Liver (tissue), 9 donors: ENCODE measurements around the gene UQCRFS1. TPM values are rescaled to one million over a fixed set of nuclear protein-coding genes. Genes with fewer than 3 reads are reported as not detected.
A peak's percentile ranks its signal among the peaks of the same experiment; 100 is the strongest.

Experiments used
- DNase-seq: peaks from one replicate; pipeline ENCODE4 v3.0.0-alpha.2; 2017; ENCODE audit warnings: low spot score
- H3K27ac ChIP-seq, 2 donors: one replicate each; pipeline ENCODE4 v1.7.0; 2013; ENCODE audit warnings: inconsistent platforms in 2 of 2, low read length in 2 of 2, control low read depth in 1 of 2, low read depth in 1 of 2, mild to moderate bottlenecking in 1 of 2
- H3K27me3 ChIP-seq, 4 donors: one replicate each; pipeline versions ENCODE4 v1.6.1 to v1.7.0; 2013; ENCODE audit warnings: low read length in 3 of 4, inconsistent platforms in 1 of 4, mild to moderate bottlenecking in 1 of 4, moderate library complexity in 1 of 4; ENCODE audit not compliant: control insufficient read depth in 4 of 4, insufficient read depth in 4 of 4
- H3K36me3 ChIP-seq, 4 donors: one replicate each; pipeline versions ENCODE4 v1.6.1 to v1.7.0; 2013; ENCODE audit warnings: low read length in 3 of 4, mild to moderate bottlenecking in 3 of 4, low read depth in 1 of 4, moderate library complexity in 1 of 4; ENCODE audit not compliant: control insufficient read depth in 4 of 4, insufficient read depth in 3 of 4
- H3K4me1 ChIP-seq, 4 donors: one replicate each; pipeline versions ENCODE4 v1.6.1 to v1.7.0; 2013; ENCODE audit warnings: low read length in 3 of 4, mild to moderate bottlenecking in 3 of 4, moderate library complexity in 1 of 4; ENCODE audit not compliant: control insufficient read depth in 4 of 4, insufficient read depth in 4 of 4
- H3K4me3 ChIP-seq, 3 donors: one replicate each; pipeline versions ENCODE4 v1.6.1 to v1.7.0; 2013; ENCODE audit warnings: low read length in 3 of 3, control low read depth in 1 of 3, low read depth in 1 of 3, mild to moderate bottlenecking in 1 of 3
- H3K9ac ChIP-seq, 2 donors: one replicate each; pipeline ENCODE4 v1.7.0; 2013; ENCODE audit warnings: low read length in 2 of 2, mild to moderate bottlenecking in 2 of 2, moderate library complexity in 2 of 2, control low read depth in 1 of 2, low read depth in 1 of 2
- H3K9me3 ChIP-seq, 4 donors: one replicate each; pipeline versions ENCODE4 v1.6.1 to v1.7.0; 2013; ENCODE audit warnings: low read length in 3 of 4; ENCODE audit not compliant: control insufficient read depth in 4 of 4
- CTCF ChIP-seq: fragments of 150-350 bp; IDR thresholded peaks from 2 replicates; pipeline ENCODE4 v1.5.1; 2017; ENCODE audit warnings: improper control_type of control experiment, low read depth, low read length; ENCODE audit not compliant: missing input control
- EGR1 ChIP-seq, 2 donors: IDR thresholded peaks; 2 replicates each; pipeline ENCODE4 v1.6.1; 2016 to 2018; ENCODE audit warnings: antibody characterized with exemption in 2 of 2, low read depth in 2 of 2
- FOXA2 ChIP-seq: IDR thresholded peaks from 2 replicates; pipeline ENCODE4 v1.6.1; 2016; ENCODE audit warnings: antibody characterized with exemption
- GABPA ChIP-seq, 2 donors: IDR thresholded peaks in 1 of 2; conservative IDR thresholded peaks in 1 of 2; 2 replicates each; pipeline ENCODE4 v1.6.1; 2016; ENCODE audit warnings: antibody characterized with exemption in 2 of 2, mild to moderate bottlenecking in 1 of 2, moderate library complexity in 1 of 2
- HNF4A ChIP-seq, 2 donors: conservative IDR thresholded peaks; 2 replicates each; pipeline ENCODE4 v1.6.1; 2016; ENCODE audit warnings: antibody characterized with exemption in 2 of 2, mild to moderate bottlenecking in 2 of 2
- HNF4G ChIP-seq: IDR thresholded peaks from 2 replicates; pipeline ENCODE4 v1.6.1; 2016; ENCODE audit warnings: antibody characterized with exemption
- JUND ChIP-seq, 2 donors: IDR thresholded peaks; 2 replicates each; pipeline ENCODE4 v1.6.1; 2016; ENCODE audit warnings: antibody characterized with exemption in 2 of 2
- NR2F2 ChIP-seq: IDR thresholded peaks from 2 replicates; pipeline ENCODE4 v1.6.1; 2016; ENCODE audit warnings: antibody characterized with exemption
- RAD21 ChIP-seq, 2 donors: IDR thresholded peaks; 2 replicates each; pipeline ENCODE4 v1.6.1; 2016; ENCODE audit warnings: antibody characterized with exemption in 2 of 2, mild to moderate bottlenecking in 2 of 2
- RXRA ChIP-seq, 2 donors: IDR thresholded peaks; 2 replicates each; pipeline ENCODE4 v1.6.1; 2017 to 2018; ENCODE audit warnings: antibody characterized with exemption in 2 of 2, mild to moderate bottlenecking in 1 of 2
- TAF1 ChIP-seq: conservative IDR thresholded peaks from 2 replicates; pipeline ENCODE4 v1.6.1; 2016; ENCODE audit warnings: antibody characterized with exemption, mild to moderate bottlenecking
- YY1 ChIP-seq: IDR thresholded peaks from 2 replicates; pipeline ENCODE4 v1.6.1; 2016; ENCODE audit warnings: antibody characterized with exemption, mild to moderate bottlenecking
- WGBS: extraction: QIAGEN DNeasy Blood & Tissue Kit; methylation state at CpG from one replicate; pipeline ENCODE4 v1.1.7; 2013; 5-methylcytosine and 5-hydroxymethylcytosine counted together
- polyA plus RNA-seq, 2 donors: library from polyadenylated mRNA; stranded (reverse) in 1 of 2; unstranded in 1 of 2; fragments of 200-250 nt in 1 of 2; fragments of >200 nt in 1 of 2; fragmentation: Nextera tagmentation in 1 of 2; extraction: Ambion mirVana in 1 of 2; gene quantifications; one replicate each; pipeline versions ENCODE4 v1.2.1 to v1.2.3, GENCODE V29; 2013 to 2015
- total RNA-seq, 2 donors: library from RNA; depleted of rRNA; stranded (reverse); fragments of >200 nt; gene quantifications; one replicate each; pipeline ENCODE4 v1.2.3, GENCODE V29; 2014
- TF ChIP-seq, protein P1 (sequence below): IDR thresholded peaks from 2 replicates; pipeline ENCODE4 v1.6.1; 2016; ENCODE audit warnings: antibody characterized with exemption
- TF ChIP-seq, protein P2 (sequence below): IDR thresholded peaks from 2 replicates; pipeline ENCODE4 v1.6.1; 2016; ENCODE audit warnings: antibody characterized with exemption
- donor health status: healthy.
- donor health status: healthy.
- donor health status: healthy.
- donor health status: healthy.
- donor health status: healthy.

The UQCRFS1 gene
- total and polyA plus RNA-seq, 4 donors: 19.1 to 71.2 (median 32.7) TPM

DNA sequence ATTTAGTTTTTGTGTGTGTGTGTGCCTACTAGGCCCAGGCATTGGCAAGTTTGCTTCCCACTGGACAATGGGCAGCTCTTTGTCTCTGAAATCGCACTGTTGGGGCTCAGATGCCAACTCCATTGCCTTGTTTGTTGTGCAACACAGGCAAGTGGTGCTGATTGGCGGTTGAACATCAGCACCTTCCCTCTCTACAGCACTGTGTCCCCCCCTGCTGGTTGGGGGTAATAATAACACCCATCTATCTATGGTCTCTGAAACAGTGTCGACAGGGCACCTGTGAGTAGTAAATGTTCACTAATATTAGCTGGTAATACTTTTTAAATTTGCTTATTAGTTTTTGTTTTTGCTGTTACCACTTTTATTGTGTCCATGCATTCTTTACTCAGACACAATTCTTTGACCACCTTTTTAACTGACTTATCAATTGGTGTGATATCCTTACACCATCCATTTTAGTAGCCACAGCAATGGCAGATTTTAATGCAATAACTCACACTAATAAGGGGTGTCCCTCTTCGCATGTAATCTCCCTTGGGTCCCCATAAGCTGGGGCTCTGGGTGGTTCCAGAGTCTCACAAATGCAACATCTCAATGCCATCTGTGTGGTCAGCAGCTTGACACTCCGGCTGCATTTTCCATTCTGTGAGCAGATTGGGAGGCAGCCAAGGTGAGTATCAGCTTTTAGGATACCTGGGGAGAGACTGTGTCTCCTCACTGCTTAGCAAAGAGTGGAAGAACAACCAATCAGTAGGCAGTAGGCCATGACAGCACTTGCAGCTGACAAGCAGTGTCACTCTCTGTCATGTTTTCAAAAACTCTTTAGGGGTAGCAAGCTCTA is 47.7 kb upstream of the UQCRFS1 start (continued):
- TF ChIP-seq CTCF (peak; percentile 29), RAD21 (IDR thresholded peaks at IDR 0.05) (peak; percentile 26 to 67), NR2F2 (no peak), GABPA (IDR thresholded peaks at IDR 0.05 in 1 of 2, conservative IDR thresholded peaks at IDR 0.05 in 1 of 2) (no peak), HNF4G (no peak)
- TF ChIP-seq, protein P1, sequence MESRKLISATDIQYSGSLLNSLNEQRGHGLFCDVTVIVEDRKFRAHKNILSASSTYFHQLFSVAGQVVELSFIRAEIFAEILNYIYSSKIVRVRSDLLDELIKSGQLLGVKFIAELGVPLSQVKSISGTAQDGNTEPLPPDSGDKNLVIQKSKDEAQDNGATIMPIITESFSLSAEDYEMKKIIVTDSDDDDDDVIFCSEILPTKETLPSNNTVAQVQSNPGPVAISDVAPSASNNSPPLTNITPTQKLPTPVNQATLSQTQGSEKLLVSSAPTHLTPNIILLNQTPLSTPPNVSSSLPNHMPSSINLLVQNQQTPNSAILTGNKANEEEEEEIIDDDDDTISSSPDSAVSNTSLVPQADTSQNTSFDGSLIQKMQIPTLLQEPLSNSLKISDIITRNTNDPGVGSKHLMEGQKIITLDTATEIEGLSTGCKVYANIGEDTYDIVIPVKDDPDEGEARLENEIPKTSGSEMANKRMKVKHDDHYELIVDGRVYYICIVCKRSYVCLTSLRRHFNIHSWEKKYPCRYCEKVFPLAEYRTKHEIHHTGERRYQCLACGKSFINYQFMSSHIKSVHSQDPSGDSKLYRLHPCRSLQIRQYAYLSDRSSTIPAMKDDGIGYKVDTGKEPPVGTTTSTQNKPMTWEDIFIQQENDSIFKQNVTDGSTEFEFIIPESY: no peak

DNA sequence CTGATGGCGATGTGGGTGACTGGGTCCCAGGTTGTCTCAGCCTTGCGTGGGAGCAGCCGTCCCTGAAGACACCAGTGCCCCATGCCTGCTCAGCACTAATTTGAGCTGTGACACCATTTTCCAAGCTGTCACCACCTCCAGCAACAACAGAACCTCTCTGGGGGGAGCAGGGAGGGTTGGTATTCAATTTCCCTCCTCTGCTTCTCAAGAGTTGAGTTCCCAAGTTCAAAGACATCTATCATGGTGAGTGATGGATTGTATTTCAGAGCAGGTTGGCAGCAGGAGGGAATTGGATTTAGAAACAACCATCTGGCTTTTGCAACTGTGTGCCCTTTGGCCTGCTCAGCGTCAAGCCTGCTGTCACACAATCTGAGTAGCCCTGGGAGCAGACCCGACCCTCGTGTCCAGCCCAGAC is 46.9 kb upstream of the UQCRFS1 start:
- H3K36me3 ChIP-seq: no peaks in the 10 kb centered on the region
- 40% methylated on average over 6 of the region's 6 CpGs for WGBS
- TF ChIP-seq FOXA2: no peak
- TF ChIP-seq YY1: no peak
- TF ChIP-seq, protein P2, sequence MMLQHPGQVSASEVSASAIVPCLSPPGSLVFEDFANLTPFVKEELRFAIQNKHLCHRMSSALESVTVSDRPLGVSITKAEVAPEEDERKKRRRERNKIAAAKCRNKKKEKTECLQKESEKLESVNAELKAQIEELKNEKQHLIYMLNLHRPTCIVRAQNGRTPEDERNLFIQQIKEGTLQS: no peak
- TF ChIP-seq CTCF: no peak
- no peak for TF ChIP-seq NR2F2
- no peak for TF ChIP-seq RAD21 (IDR thresholded peaks at IDR 0.05)
- no peak for TF ChIP-seq HNF4A (conservative IDR thresholded peaks at IDR 0.05)
- no peak for TF ChIP-seq RXRA (IDR thresholded peaks at IDR 0.05)
- no peak for TF ChIP-seq JUND (IDR thresholded peaks at IDR 0.05)
- no peak for TF ChIP-seq TAF1
- TF ChIP-seq EGR1 (IDR thresholded peaks at IDR 0.05; ENCODE audit: low read depth in 2 of 2): no peak
- TF ChIP-seq, protein P1: no peak
- TF ChIP-seq GABPA (IDR thresholded peaks at IDR 0.05 in 1 of 2, conservative IDR thresholded peaks at IDR 0.05 in 1 of 2): no peak
- H3K4me3 ChIP-seq: no peak overlapping the region
- H3K9me3 ChIP-seq: no peaks in the 10 kb centered on the region
- no peak for DNase-seq
- no peak overlapping the region for H3K27ac ChIP-seq
- H3K9ac ChIP-seq: no peak overlapping the region
- H3K27me3 ChIP-seq: peaks cover 0 to 3% (median 0%) of the 10 kb centered on the region in 4 donors
- H3K4me1 ChIP-seq: no peaks in the 10 kb centered on the region
